Erythroblast (primary cell): ENCODE results near the gene CRYBG2.

Experiments used
- GATA1 ChIP-seq: IDR thresholded peaks from 2 replicates; pipeline ENCODE4 v1.6.1; 2011; ENCODE audit warnings: low read depth, mild to moderate bottlenecking, control low read depth, low read length, moderate library complexity
- POLR2A ChIP-seq: IDR thresholded peaks from 2 replicates; pipeline ENCODE4 v1.6.1; 2011; ENCODE audit warnings: mild to moderate bottlenecking, low read length

DNA sequence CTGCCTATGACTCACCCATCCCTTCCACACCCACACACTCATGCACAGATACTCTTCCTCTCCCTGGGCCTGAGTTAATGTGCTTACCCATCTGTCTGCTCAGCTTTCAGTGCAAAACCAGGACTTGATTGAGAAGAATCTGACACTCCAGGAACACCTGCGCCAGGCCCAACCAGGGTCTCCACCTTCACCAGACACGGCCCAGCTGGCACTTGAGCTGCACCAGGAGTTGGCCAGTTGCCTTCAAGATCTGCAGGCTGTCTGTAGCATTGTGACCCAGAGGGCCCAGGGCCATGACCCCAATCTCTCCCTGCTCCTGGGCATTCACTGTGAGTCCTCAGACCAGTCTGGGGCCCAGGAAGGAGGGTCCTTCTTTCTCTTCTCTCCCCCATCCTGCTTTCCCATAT, 77.5 kb downstream of the CRYBG2 start:
- TF ChIP-seq POLR2A (no peak), GATA1 (no peak)
